ENCODE measurements around the gene EMILIN1.
"Not testable (repeated sequence)": the region's sequence is repeated elsewhere in the genome, so short reads cannot be mapped to it uniquely, and the experiment has no call there.

Gene EMILIN1

GRCh38 chr2:27095745-27096651, 17.6 kb downstream of the EMILIN1 start:
- DNase-seq, result no peak

GRCh38 chr2:27096748-27097297, 18.4 kb downstream of the EMILIN1 start:
- no peak for DNase-seq

- no peak for DNase-seq
Observed at GRCh38 chr2:27097341-27097740, 18.9 kb downstream of the EMILIN1 start.

GRCh38 chr2:27099334-27099955, 21.0 kb downstream of the EMILIN1 start:
- DNase-seq, result no peak

GRCh38 chr2:27100036-27100435, 21.6 kb downstream of the EMILIN1 start:
- no peak for DNase-seq

GRCh38 chr2:27102329-27102728, 23.9 kb downstream of the EMILIN1 start:
- DNase-seq, result no peak

- DNase-seq, result no peak
Observed at GRCh38 chr2:27105981-27106380, 27.6 kb downstream of the EMILIN1 start.

GRCh38 chr2:27108221-27108620, 29.8 kb downstream of the EMILIN1 start:
- no peak for DNase-seq

- DNase-seq, result no peak
Observed at GRCh38 chr2:27109083-27109482, 30.7 kb downstream of the EMILIN1 start.

GRCh38 chr2:27110603-27111352, 32.4 kb downstream of the EMILIN1 start:
- not testable (repeated sequence) for DNase-seq

- not testable (repeated sequence) for DNase-seq
Observed at GRCh38 chr2:27111392-27112078, 33.1 kb downstream of the EMILIN1 start.

GRCh38 chr2:27115519-27115918, 37.1 kb downstream of the EMILIN1 start:
- no peak for DNase-seq

- DNase-seq, result no peak
Observed at GRCh38 chr2:27117995-27118524, 39.6 kb downstream of the EMILIN1 start.

GRCh38 chr2:27118525-27119329, 40.3 kb downstream of the EMILIN1 start, which contains the start of gene CGREF1:
TSS of gene CGREF1 (minus strand) at chr2:27119128. CDS start at chr2:27104366, 14,762 bp downstream.
- no peak for DNase-seq

- DNase-seq, result not testable (repeated sequence)
Observed at GRCh38 chr2:27119330-27119670, 40.9 kb downstream of the EMILIN1 start.

- no peak for DNase-seq
Observed at GRCh38 chr2:27121906-27122305, 43.5 kb downstream of the EMILIN1 start.

- no peak for DNase-seq
Observed at GRCh38 chr2:27122791-27123190, 44.4 kb downstream of the EMILIN1 start.

- DNase-seq, result peak; percentile 69
Observed at GRCh38 chr2:27123302-27124150, 45.1 kb downstream of the EMILIN1 start, which contains the start of gene ABHD1. TSS of gene ABHD1 (plus strand) at chr2:27123815. CDS start at chr2:27123949, 134 bp downstream.

- DNase-seq, result no peak
Observed at GRCh38 chr2:27125104-27125503, 46.7 kb downstream of the EMILIN1 start.

- no peak for DNase-seq
Observed at GRCh38 chr2:27126252-27126710, 47.9 kb downstream of the EMILIN1 start.

Measured in activated CD4-positive, CD25-positive, alpha-beta regulatory T cell treated with anti-CD3 and anti-CD28 coated beads, Interleukin-2, amount 50 U/mL, for 72 hours (primary cell).